ENCODE data around the gene CMIP.

The CMIP gene

GRCh38 chr16:81565321-81566028, 120.9 kb downstream of the CMIP start:
- no peak overlapping the region for H3K4me3 ChIP-seq (ENCODE audit: low read length, poor library complexity, severe bottlenecking)
- H3K9me2 ChIP-seq (replicated peaks; ENCODE audit: low read depth, low read length), result no peaks in the 10 kb centered on the region
- TF ChIP-seq CTCF (conservative IDR thresholded peaks at IDR 0.05; ENCODE audit: low read length) (no peak), EZH2phosphoT487 (IDR thresholded peaks at IDR 0.05; ENCODE audit: borderline replicate concordance) (no peak)
- no peak overlapping the region for H3K9ac ChIP-seq (ENCODE audit: low read depth, low read length, poor library complexity, severe bottlenecking)
- H3K4me1 ChIP-seq (ENCODE audit: insufficient read depth, low read length, poor library complexity, severe bottlenecking), result no peaks in the 10 kb centered on the region
- no peaks in the 10 kb centered on the region for H3K36me3 ChIP-seq (ENCODE audit: insufficient read depth, low read length)
- no peaks in the 10 kb centered on the region for H3K27me3 ChIP-seq (ENCODE audit: insufficient read depth, low read length, poor library complexity, severe bottlenecking)
- no peaks in the 10 kb centered on the region for H3K9me3 ChIP-seq (ENCODE audit: insufficient read depth, low read depth, low read length)
- peaks cover 12% of the 10 kb centered on the region for H4K20me1 ChIP-seq (ENCODE audit: insufficient read depth, low read length, poor library complexity, severe bottlenecking)
- no peaks in the 10 kb centered on the region for H3F3A ChIP-seq (ENCODE audit: low read depth)
- H3K79me2 ChIP-seq (ENCODE audit: insufficient read depth, low read length), result peaks cover 12% of the 10 kb centered on the region; the same call in 1 of the 2 replicates
- no peak overlapping the region for H2AFZ ChIP-seq (ENCODE audit: low read length)
- H3K4me2 ChIP-seq (ENCODE audit: low read depth, low read length, poor library complexity, severe bottlenecking), result no peak overlapping the region

GRCh38 chr16:81566086-81567007, 121.7 kb downstream of the CMIP start:
- no peaks in the 10 kb centered on the region for H3F3A ChIP-seq (ENCODE audit: low read depth)
- no peaks in the 10 kb centered on the region for H3K9me3 ChIP-seq (ENCODE audit: insufficient read depth, low read depth, low read length)
- no peaks in the 10 kb centered on the region for H3K9me2 ChIP-seq (replicated peaks; ENCODE audit: low read depth, low read length)
- peaks cover 12% of the 10 kb centered on the region for H4K20me1 ChIP-seq (ENCODE audit: insufficient read depth, low read length, poor library complexity, severe bottlenecking)
- no peak overlapping the region for H3K4me2 ChIP-seq (ENCODE audit: low read depth, low read length, poor library complexity, severe bottlenecking)
- H3K79me2 ChIP-seq (ENCODE audit: insufficient read depth, low read length), result 0 out of 2 replicates have a peak, but pooled peaks cover 7% of the 10 kb centered on the region
- no peak overlapping the region for H2AFZ ChIP-seq (ENCODE audit: low read length)
- no peak overlapping the region for H3K4me3 ChIP-seq (ENCODE audit: low read length, poor library complexity, severe bottlenecking)
- H3K9ac ChIP-seq (ENCODE audit: low read depth, low read length, poor library complexity, severe bottlenecking), result no peak overlapping the region
- TF ChIP-seq EZH2phosphoT487 (IDR thresholded peaks at IDR 0.05; ENCODE audit: borderline replicate concordance), result no peak
- no peak for TF ChIP-seq CTCF (conservative IDR thresholded peaks at IDR 0.05; ENCODE audit: low read length)
- H3K27me3 ChIP-seq (ENCODE audit: insufficient read depth, low read length, poor library complexity, severe bottlenecking), result no peaks in the 10 kb centered on the region
- H3K36me3 ChIP-seq (ENCODE audit: insufficient read depth, low read length), result no peaks in the 10 kb centered on the region
- no peaks in the 10 kb centered on the region for H3K4me1 ChIP-seq (ENCODE audit: insufficient read depth, low read length, poor library complexity, severe bottlenecking)

GRCh38 chr16:81567087-81567486, 122.5 kb downstream of the CMIP start:
- no peak for TF ChIP-seq EZH2phosphoT487 (IDR thresholded peaks at IDR 0.05; ENCODE audit: borderline replicate concordance)
- no peak for TF ChIP-seq CTCF (conservative IDR thresholded peaks at IDR 0.05; ENCODE audit: low read length)
- H3K4me2 ChIP-seq (ENCODE audit: low read depth, low read length, poor library complexity, severe bottlenecking), result no peak overlapping the region
- no peak overlapping the region for H3K9ac ChIP-seq (ENCODE audit: low read depth, low read length, poor library complexity, severe bottlenecking)
- H3K36me3 ChIP-seq (ENCODE audit: insufficient read depth, low read length), result no peaks in the 10 kb centered on the region
- H3K4me1 ChIP-seq (ENCODE audit: insufficient read depth, low read length, poor library complexity, severe bottlenecking), result no peaks in the 10 kb centered on the region
- no peak overlapping the region for H3K4me3 ChIP-seq (ENCODE audit: low read length, poor library complexity, severe bottlenecking)
- H3F3A ChIP-seq (ENCODE audit: low read depth), result no peaks in the 10 kb centered on the region
- H2AFZ ChIP-seq (ENCODE audit: low read length), result no peak overlapping the region
- no peaks in the 10 kb centered on the region for H3K27me3 ChIP-seq (ENCODE audit: insufficient read depth, low read length, poor library complexity, severe bottlenecking)
- H4K20me1 ChIP-seq (ENCODE audit: insufficient read depth, low read length, poor library complexity, severe bottlenecking), result peaks cover 12% of the 10 kb centered on the region
- H3K79me2 ChIP-seq (ENCODE audit: insufficient read depth, low read length), result peaks cover 10% of the 10 kb centered on the region; the same call in 1 of the 2 replicates
- no peaks in the 10 kb centered on the region for H3K9me3 ChIP-seq (ENCODE audit: insufficient read depth, low read depth, low read length)
- H3K9me2 ChIP-seq (replicated peaks; ENCODE audit: low read depth, low read length), result no peaks in the 10 kb centered on the region

Measured in Loucy (cell line).